K562 (cell line): ENCODE data around the gene IL17RA. TPM values are rescaled to one million over a fixed set of nuclear protein-coding genes. Genes with fewer than 3 reads are reported as not detected.
A peak's percentile ranks its signal among the peaks of the same experiment; 100 is the strongest.

Experiments used
- ATAC-seq: fragments of 200-7000 bp; cut with Tn5 transposase; 3 replicates; pipeline ENCODE4 v1.9.1; 2020; ENCODE audit warnings: moderate library complexity
- BruUV-seq: library from RNA; stranded (reverse); fragments of 400-500 nt; replicated peaks from 2 replicates; lab custom pipeline; 2021; lab: Mats Ljungman, UMichigan
- CTCF ChIA-PET: fragments of 300-600 bp; formaldehyde crosslinking; extraction: SDS; loops from one replicate; lab custom pipeline; 2021; ENCODE audit warnings: low intra/inter-chr PET ratio; lab: Yijun Ruan, JAX
- POLR2A ChIA-PET: fragments of 300-600, 350-650 bp; sonication (Branson Sonifier 250); formaldehyde crosslinking; extraction: SDS; loops from one replicate; lab custom pipeline; 2021; ENCODE audit warnings: antibody characterized with exemption, inconsistent platforms; lab: Yijun Ruan, JAX
- DNase-seq, 4 experiments: peaks; one replicate each; pipeline versions ENCODE4 v3.0.0 to v3.0.0-alpha.2; 2011 to 2018; ENCODE audit warnings: low spot score in 3 of 4, mixed read lengths in 3 of 4; ENCODE audit errors: extremely low read depth in 1 of 4
- FAIRE-seq: peaks from 2 replicates; lab custom pipeline; 2011; peaks lifted over from hg19 to GRCh38; lab: Jason Lieb, UNC
- H2AFZ ChIP-seq: 2 replicates; pipeline ENCODE4 v1.6.0; 2011; ENCODE audit warnings: low read depth, low read length, control low read depth, inconsistent platforms
- H3K27ac ChIP-seq: fragments of 200-600 bp; 3 replicates; pipeline ENCODE4 v1.8.0; 2011; ENCODE audit warnings: low read depth, mild to moderate bottlenecking, control low read depth, inconsistent platforms, low read length, moderate library complexity, mixed read lengths; ENCODE audit errors: extremely low read depth
- H3K27me3 ChIP-seq, 2 experiments: fragments of 300-600 bp in 1 of 2; 2 replicates in 1 of 2; 3 replicates in 1 of 2; pipeline versions ENCODE4 v1.6.0 to v1.8.0; 2011; ENCODE audit warnings: inconsistent platforms in 2 of 2, low read length in 2 of 2, mild to moderate bottlenecking in 1 of 2, mixed read lengths in 1 of 2, moderate library complexity in 1 of 2; ENCODE audit not compliant: control insufficient read depth in 2 of 2, insufficient read depth in 2 of 2
- H3K36me3 ChIP-seq: fragments of 300-600 bp; 3 replicates; pipeline ENCODE4 v1.8.0; 2011; ENCODE audit warnings: mild to moderate bottlenecking, low read length, inconsistent platforms; ENCODE audit not compliant: control insufficient read depth, insufficient read depth
- H3K4me1 ChIP-seq, 2 experiments: fragments of 200-600 bp in 1 of 2; replicated peaks in 1 of 2; 2 replicates in 1 of 2; 3 replicates in 1 of 2; pipeline versions ENCODE4 v1.5.1 to v1.8.0; 2011; ENCODE audit warnings: inconsistent platforms in 2 of 2, low read length in 2 of 2, mild to moderate bottlenecking in 1 of 2, mixed read lengths in 1 of 2, moderate library complexity in 1 of 2; ENCODE audit not compliant: control insufficient read depth in 2 of 2, insufficient read depth in 2 of 2
- H3K4me2 ChIP-seq: 2 replicates; pipeline ENCODE4 v1.6.1; 2011; ENCODE audit warnings: low read length, control low read depth, inconsistent platforms, mixed read lengths; ENCODE audit not compliant: insufficient read depth
- H3K4me3 ChIP-seq: fragments of 200-600 bp; sonication (generic), shearing (Covaris generic); 2 replicates; pipeline ENCODE4 v1.5.1; 2016; ENCODE audit warnings: control low read depth, inconsistent platforms
- H3K79me2 ChIP-seq: fragments of 200-600 bp; 3 replicates; pipeline ENCODE4 v1.8.0; 2011; ENCODE audit warnings: low read length, inconsistent platforms; ENCODE audit not compliant: control insufficient read depth, insufficient read depth
- H3K9ac ChIP-seq, 2 experiments: 2 replicates each; pipeline versions ENCODE4 v1.6.0 to v1.6.1; 2011; ENCODE audit warnings: low read depth in 2 of 2, low read length in 2 of 2, control low read depth in 1 of 2, inconsistent platforms in 1 of 2, mild to moderate bottlenecking in 1 of 2, mixed read lengths in 1 of 2; ENCODE audit not compliant: insufficient read depth in 1 of 2
- H3K9me1 ChIP-seq: one replicate; pipeline ENCODE4 v1.6.0; 2011; ENCODE audit warnings: inconsistent platforms, mild to moderate bottlenecking, low read length, moderate library complexity; ENCODE audit not compliant: control insufficient read depth, insufficient read depth
- H3K9me3 ChIP-seq: replicated peaks from 2 replicates; pipeline ENCODE4 v1.5.1; 2011; ENCODE audit warnings: low read depth, low read length, inconsistent platforms; ENCODE audit not compliant: control insufficient read depth, insufficient read depth
- H4K20me1 ChIP-seq: replicated peaks from 2 replicates; pipeline ENCODE4 v1.6.1; 2011; ENCODE audit warnings: low read length, inconsistent platforms, mixed read lengths; ENCODE audit not compliant: control insufficient read depth, insufficient read depth
- ASH1L ChIP-seq: fragments of 450-650 bp; IDR thresholded peaks from 2 replicates; pipeline ENCODE4 v1.6.1; 2018; ENCODE audit warnings: borderline replicate concordance, mild to moderate bottlenecking, low read depth; ENCODE audit not compliant: partially characterized antibody
- CBX5 ChIP-seq: IDR thresholded peaks from 2 replicates; pipeline ENCODE4 v1.6.1; 2014; ENCODE audit warnings: low read depth, borderline replicate concordance
- CEBPB ChIP-seq: fragments of 450-650 bp; IDR thresholded peaks from 2 replicates; pipeline ENCODE4 v1.6.1; 2016; ENCODE audit warnings: missing genetic modification characterization, missing compliant biosample characterization
- CSDE1 ChIP-seq, 2 experiments: fragments of 450-650 bp; IDR thresholded peaks; 2 replicates each; pipeline ENCODE4 v1.6.1; 2016; ENCODE audit warnings: mild to moderate bottlenecking in 1 of 2
- ELF1 ChIP-seq: fragments of 200-800 bp; sonication (Bioruptor generic); IDR thresholded peaks from 2 replicates; pipeline ENCODE4 v1.6.1; 2016; ENCODE audit warnings: missing genetic modification characterization, missing compliant biosample characterization
- HCFC1 ChIP-seq: IDR thresholded peaks from 2 replicates; pipeline ENCODE4 v1.6.1; 2012; ENCODE audit warnings: low read depth, low read length, improper control_type of control experiment
- IFI16 ChIP-seq: fragments of 250-450 bp; sonication (Bioruptor Pico); IDR thresholded peaks from 2 replicates; pipeline ENCODE4 v2.1.2; 2022; ENCODE audit warnings: mild to moderate bottlenecking, inconsistent platforms
- KDM2B ChIP-seq: fragments of 250-450 bp; sonication (Bioruptor Pico); IDR thresholded peaks from 2 replicates; pipeline ENCODE4 v1.8.0; 2021; ENCODE audit warnings: mild to moderate bottlenecking, moderate library complexity
- NBN ChIP-seq: fragments of 450-650 bp; IDR thresholded peaks from 2 replicates; pipeline ENCODE4 v1.6.1; 2016; ENCODE audit warnings: low read depth, mild to moderate bottlenecking
- NFIX ChIP-seq: fragments of 250-450 bp; sonication (Bioruptor Pico); IDR thresholded peaks from 2 replicates; pipeline ENCODE4 v1.4.0; 2020; ENCODE audit warnings: low read depth, mild to moderate bottlenecking, moderate library complexity
- RFX5 ChIP-seq: IDR thresholded peaks from 2 replicates; pipeline ENCODE4 v1.6.1; 2011; ENCODE audit warnings: low read depth, mild to moderate bottlenecking, improper control_type of control experiment, low read length
- TBL1XR1 ChIP-seq, 2 experiments: IDR thresholded peaks; 2 replicates each; pipeline ENCODE4 v1.6.1; 2012; ENCODE audit warnings: improper control_type of control experiment in 2 of 2, low read length in 2 of 2, mild to moderate bottlenecking in 1 of 2
- THAP7 ChIP-seq: fragments of 250-450 bp; sonication (Bioruptor Pico); IDR thresholded peaks from 2 replicates; pipeline ENCODE4 v1.5.0; 2021
- U2AF2 ChIP-seq: fragments of 200-400 bp; formaldehyde crosslinking; optimal IDR thresholded peaks from 2 replicates; pipeline ENCODE3; 2017; ENCODE audit warnings: low read depth, mild to moderate bottlenecking, low read length
- ZFX ChIP-seq: sonication (generic); formaldehyde crosslinking; IDR thresholded peaks from 2 replicates; pipeline ENCODE4 v1.8.0; 2022; ENCODE audit warnings: mild to moderate bottlenecking, missing genetic modification reagents, moderate library complexity
- ZNF318 ChIP-seq, 2 experiments: fragments of 450-650 bp; IDR thresholded peaks; 2 replicates each; pipeline ENCODE4 v1.6.1; 2016; ENCODE audit warnings: mild to moderate bottlenecking in 2 of 2, borderline replicate concordance in 1 of 2, low read depth in 1 of 2, moderate library complexity in 1 of 2
- WGBS: fragments of 100-300 bp; shearing (Covaris generic); methylation state at CpG from one replicate; pipeline ENCODE4 v1.1.6; 2016; ENCODE audit warnings: low coverage, mixed read lengths; ENCODE audit not compliant: insufficient coverage; ENCODE audit errors: missing lambda C conversion rate; 5-methylcytosine and 5-hydroxymethylcytosine counted together
- in situ Hi-C: fragments of 300-500 bp; cut with MboI; formaldehyde crosslinking; loops from 4 replicates; pipeline ENCODE4 v1.15.0; 2018; ENCODE audit warnings: inconsistent platforms, mixed read lengths
- intact Hi-C: fragments of 100-400 bp; cut with micrococcal nuclease; formaldehyde crosslinking; loops from 2 replicates; pipeline ENCODE4 v1.14.2; 2022
- polyA plus RNA-seq, 8 experiments: library from polyadenylated mRNA; depleted of rRNA in 4 of 8; stranded (reverse) in 5 of 8; unstranded in 3 of 8; fragments of >200 nt; fragmentation: Nextera tagmentation in 2 of 8; fragmentation: Illumina TruSeq in 1 of 8; extraction: Ambion mirVana in 2 of 8; extraction: Trizol in 1 of 8; gene quantifications; 2 replicates each; pipeline versions ENCODE4 v1.2.1 to v1.2.3, GENCODE V29; 2011 to 2014; ENCODE audit warnings: inconsistent platforms in 1 of 8, missing spikeins in 1 of 8
- total RNA-seq, 7 experiments: library from RNA; depleted of rRNA in 6 of 7; stranded (reverse); fragments of >200 nt in 6 of 7; fragmentation: Illumina TruSeq in 2 of 7; extraction: Trizol in 2 of 7; gene quantifications; 2 replicates each; pipeline versions ENCODE4 v1.2.1 to v1.2.3, GENCODE V29; 2011 to 2021; ENCODE audit warnings: low replicate concordance in 1 of 7

The IL17RA gene
- total and polyA plus RNA-seq, 9 of the 15 experiments (the other 6 are each of a cell fraction or from before 2014, with no cell fraction given) = 0.17 to 11.8 (median 3.7) TPM

GRCh38 chr22:17086296-17086695 is 1.5 kb downstream of the IL17RA start:
- Histone ChIP-seq H3K9me3 (no peaks in the 10 kb centered on the region), H3K4me2 (no peak overlapping the region), H3K4me1 (peaks cover 0 to 25% of the 10 kb centered on the region in 2 experiments; a peak in 4 of 5 replicates), H3K4me3 (no peak overlapping the region), H4K20me1 (peaks cover 12% of the 10 kb centered on the region), H2AFZ (no peak overlapping the region), H3K9ac (0 out of 4 replicates have a peak overlapping the region, but pooled peaks of 1 of the 2 experiments have one; percentile 61), H3K9me1 (no peaks in the 10 kb centered on the region), H3K27me3 (no peaks in the 10 kb centered on the region), H3K79me2 (peaks cover 9% of the 10 kb centered on the region; the same call in 2 of the 3 replicates), H3K27ac (no peak overlapping the region), H3K36me3 (no peaks in the 10 kb centered on the region)
- in situ Hi-C loops (no loop called here), intact Hi-C loops (no loop called here)
- CTCF ChIA-PET = no interaction called here
- POLR2A ChIA-PET = interaction anchor here (0.8 kb wide), 1 partner anchor 11 kb away, joined by 5 read pairs; no protein-coding TSS in a partner anchor
- ATAC-seq (no peak), DNase-seq (no peak), FAIRE-seq (no peak)
- BruUV-seq = no TSS peak
- WGBS = 66% methylated on average over 7 of the region's 7 CpGs
- TF ChIP-seq HCFC1 = no peak
- no peak for TF ChIP-seq CBX5
- TF ChIP-seq THAP7 = no peak
- no peak for TF ChIP-seq NBN
- no peak for TF ChIP-seq CSDE1 (IDR thresholded peaks at IDR 0.05)
- no peak for TF ChIP-seq KDM2B (CRISPR knock-in tag)
- no peak for TF ChIP-seq NFIX (CRISPR knock-in tag)
- TF ChIP-seq ELF1 (tag) = no peak
- TF ChIP-seq TBL1XR1 (IDR thresholded peaks at IDR 0.05; ENCODE audit: low read length in 2 of 2) = no peak
- TF ChIP-seq ASH1L = no peak
- TF ChIP-seq ZFX (CRISPR knock-in tag) = no peak
- no peak for TF ChIP-seq CEBPB (tag)
- no peak for TF ChIP-seq RFX5
- no peak for TF ChIP-seq ZNF318 (IDR thresholded peaks at IDR 0.05; ENCODE audit: borderline replicate concordance in 1 of 2, low read depth in 1 of 2)
- no peak for TF ChIP-seq U2AF2
- no peak for TF ChIP-seq IFI16
